Endothelial cell (in vitro differentiated cells): ENCODE results near the gene MRPL38. TPM values are rescaled to one million over a fixed set of nuclear protein-coding genes. Genes with fewer than 3 reads are reported as not detected.

Source experiments
- DNase-seq: peaks from one replicate; pipeline ENCODE4 v3.0.0; 2021; ENCODE audit warnings: low spot score
- H3K27ac Mint-ChIP-seq: one replicate; pipeline ENCODE4 v1.8.0; 2021; ENCODE audit warnings: mixed read lengths, inconsistent platforms; ENCODE audit not compliant: unreplicated experiment
- H3K27me3 Mint-ChIP-seq: one replicate; pipeline ENCODE4 v1.8.0; 2021; ENCODE audit warnings: mild to moderate bottlenecking, moderate library complexity, mixed read lengths, inconsistent platforms; ENCODE audit not compliant: unreplicated experiment
- H3K36me3 Mint-ChIP-seq: one replicate; pipeline ENCODE4 v1.8.0; 2021; ENCODE audit warnings: mild to moderate bottlenecking, low read depth, mixed read lengths, inconsistent platforms; ENCODE audit not compliant: unreplicated experiment
- H3K4me1 Mint-ChIP-seq: one replicate; pipeline ENCODE4 v1.8.0; 2021; ENCODE audit warnings: mild to moderate bottlenecking, mixed read lengths, inconsistent platforms; ENCODE audit not compliant: unreplicated experiment
- H3K4me3 Mint-ChIP-seq: one replicate; pipeline ENCODE4 v1.8.0; 2021; ENCODE audit warnings: mild to moderate bottlenecking, mixed read lengths, inconsistent platforms; ENCODE audit not compliant: unreplicated experiment
- H3K9me3 Mint-ChIP-seq: one replicate; pipeline ENCODE4 v1.8.0; 2021; ENCODE audit warnings: mixed read lengths, inconsistent platforms; ENCODE audit not compliant: unreplicated experiment
- CTCF ChIP-seq: fragments of 200-600 bp; sonication (generic); IDR thresholded peaks from one replicate; pipeline ENCODE4 v1.5.0; 2021; ENCODE audit warnings: antibody characterized with exemption; ENCODE audit not compliant: unreplicated experiment
- total RNA-seq: library from RNA; stranded (reverse); fragmentation: NEBNext Ultra II Directional; extraction: Animal tissue kit (Norgen Biotek cat#: 25700); gene quantifications from one replicate; pipeline ENCODE4 v1.2.1, GENCODE V29; 2021; ENCODE audit not compliant: unreplicated experiment

MRPL38 gene
- total RNA-seq, 1 donor from 2014 or later: 78.2 TPM

- no peaks in the 10 kb centered on the region for H3K9me3 Mint-ChIP-seq
Measured at GRCh38 chr17:75897160-75898019, 7.3 kb downstream of the MRPL38 start.

GRCh38 chr17:75896415-75897159 lies 8.1 kb downstream of the MRPL38 start, which contains the start of gene TRIM65:
TSS of gene TRIM65 (minus strand) at chr17:75896951. CDS start at chr17:75896937, 14 bp downstream.
- Mint-ChIP-seq H3K9me3 (no peaks in the 10 kb centered on the region), H3K36me3 (peaks cover 12% of the 10 kb centered on the region), H3K27ac (peak within 1 kb of the TSS; percentile 52), H3K4me3 (peak within 1 kb of the TSS; percentile 89), H3K27me3 (peaks cover 17% of the 10 kb centered on the region), H3K4me1 (peaks cover 22% of the 10 kb centered on the region)
- DNase-seq: peak; percentile 65
- no peak for TF ChIP-seq CTCF

More at GRCh38 chr17:75897160-75898019, 7.3 kb downstream of the MRPL38 start:
- DNase-seq: no peak
- no peak for TF ChIP-seq CTCF
- Mint-ChIP-seq H3K4me3 (peak overlapping the region; percentile 89), H3K27ac (peak overlapping the region; percentile 52), H3K36me3 (peaks cover 12% of the 10 kb centered on the region), H3K27me3 (peaks cover 17% of the 10 kb centered on the region), H3K4me1 (peaks cover 22% of the 10 kb centered on the region)

DNA sequence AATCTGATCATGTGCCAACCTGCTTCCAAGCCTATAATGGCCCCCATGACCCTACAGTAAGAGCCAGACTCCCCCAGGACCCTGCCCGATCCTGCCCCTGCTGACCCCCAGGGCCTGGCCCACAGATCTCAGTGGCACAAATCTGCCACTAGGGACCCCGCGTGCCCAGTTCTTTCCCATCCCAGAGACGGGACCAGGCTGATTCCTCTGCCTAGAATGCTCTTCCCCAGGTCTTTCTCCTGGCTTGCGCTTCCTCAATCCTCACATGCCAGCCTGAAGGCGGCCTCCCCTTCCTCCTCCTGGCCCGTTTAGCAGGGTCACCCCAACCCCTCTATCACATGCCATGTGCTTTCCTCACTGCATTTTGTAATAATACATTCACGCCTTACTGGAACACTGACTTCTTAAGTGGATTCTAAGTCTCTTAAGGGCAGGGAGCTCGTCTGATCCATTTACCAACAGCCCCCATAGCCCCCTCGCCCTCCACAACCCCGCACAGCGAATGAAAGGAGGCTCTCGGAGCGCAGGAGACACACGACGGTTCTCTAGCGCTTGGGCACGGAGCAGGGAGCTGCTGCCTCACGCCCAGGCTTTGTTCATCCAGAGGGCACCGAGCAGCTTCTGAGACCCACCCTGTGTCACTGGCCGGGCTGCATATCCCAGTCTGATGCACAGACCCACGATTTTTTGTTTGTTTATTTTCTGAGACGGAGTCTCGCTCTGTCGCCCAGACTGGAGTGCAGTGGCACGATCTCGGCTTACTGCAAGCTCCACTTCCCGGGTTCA lies 9.1 kb downstream of the MRPL38 start:
- no peaks in the 10 kb centered on the region for H3K9me3 Mint-ChIP-seq
- H3K36me3 Mint-ChIP-seq: peaks cover 12% of the 10 kb centered on the region
- H3K4me1 Mint-ChIP-seq: peaks cover 22% of the 10 kb centered on the region
- TF ChIP-seq CTCF: peak; percentile 52
- DNase-seq: peak; percentile 42
- H3K4me3 Mint-ChIP-seq: peak overlapping the region; percentile 88
- peaks cover 17% of the 10 kb centered on the region for H3K27me3 Mint-ChIP-seq
- H3K27ac Mint-ChIP-seq: peak overlapping the region; percentile 50

DNA sequence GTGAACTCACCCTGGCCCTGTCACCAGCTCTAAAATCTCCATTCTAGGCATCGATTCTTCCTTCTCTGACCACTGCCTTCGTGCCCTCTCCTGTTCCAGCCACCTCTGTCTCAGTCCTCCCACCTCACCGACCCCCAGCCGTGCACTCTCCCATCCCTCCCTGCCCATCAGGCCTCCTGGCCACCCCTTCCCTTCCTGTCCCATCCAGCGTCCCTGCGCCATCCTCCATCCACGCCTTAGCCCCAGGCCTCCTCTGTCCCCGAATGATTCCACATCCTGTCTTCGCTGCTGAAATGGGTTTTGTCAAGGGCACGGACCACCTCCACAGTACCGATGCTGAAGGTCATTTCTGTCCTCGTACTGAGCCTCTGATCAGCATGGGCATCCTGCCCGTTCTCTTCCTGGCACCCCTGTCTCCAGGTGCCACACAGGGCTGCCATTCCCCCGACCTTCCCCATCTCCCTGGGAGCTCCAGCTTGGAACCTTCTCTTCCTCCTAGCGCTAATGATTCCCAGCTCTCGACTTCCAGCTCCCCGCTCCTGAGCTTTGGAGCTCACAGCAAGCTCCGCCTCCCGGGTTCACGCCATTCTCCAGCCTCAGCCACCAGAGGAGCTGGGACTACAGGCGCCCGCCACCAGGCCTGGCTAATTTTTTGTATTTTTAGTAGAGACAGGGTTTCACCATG lies 10.5 kb downstream of the MRPL38 start:
- peaks cover 22% of the 10 kb centered on the region for H3K4me1 Mint-ChIP-seq
- no peaks in the 10 kb centered on the region for H3K9me3 Mint-ChIP-seq
- H3K27me3 Mint-ChIP-seq: peaks cover 17% of the 10 kb centered on the region
- DNase-seq: no peak
- H3K4me3 Mint-ChIP-seq: peak overlapping the region; percentile 66
- no peak for TF ChIP-seq CTCF
- peak overlapping the region; percentile 74 for H3K27ac Mint-ChIP-seq
- H3K36me3 Mint-ChIP-seq: peaks cover 15% of the 10 kb centered on the region
